AG09309 (cell line): ENCODE results near the gene DNAI4.
"Not testable (repeated sequence)": the region's sequence is repeated elsewhere in the genome, so short reads cannot be mapped to it uniquely, and the experiment has no call there.

Source experiments
- DNase-seq: peaks from one replicate; pipeline ENCODE4 v3.0.0-alpha.2; 2010; ENCODE audit warnings: low read depth
- H3K4me3 ChIP-seq: 2 replicates; pipeline ENCODE4 v1.5.1; 2011; ENCODE audit warnings: mild to moderate bottlenecking, low read depth, low read length, moderate library complexity; ENCODE audit not compliant: control insufficient read depth
- CTCF ChIP-seq: IDR thresholded peaks from 2 replicates; pipeline ENCODE4 v1.5.1; 2011; ENCODE audit warnings: mild to moderate bottlenecking, low read depth, low read length, inconsistent platforms; ENCODE audit not compliant: insufficient read depth, control insufficient read depth; ENCODE audit errors: missing control alignments

The DNAI4 gene

GRCh38 chr1:66924756-66925557 is at the start of gene DNAI4, which contains the start of gene MIER1:
TSS of gene DNAI4 (minus strand) at chr1:66924856. CDS start at chr1:66924831, 25 bp downstream.
TSS of gene MIER1 (plus strand) at chr1:66924990. CDS start at chr1:66925029, 39 bp downstream.
- H3K4me3 ChIP-seq, result peak within 1 kb of the TSS; percentile 68
- TF ChIP-seq CTCF, result peak; percentile 12
- peak; percentile 90 for DNase-seq

GRCh38 chr1:66968574-66968973 is 43.9 kb upstream of the DNAI4 start:
- no peak overlapping the region for H3K4me3 ChIP-seq
- no peak for DNase-seq
- TF ChIP-seq CTCF, result no peak

- DNase-seq, H3K4me3 ChIP-seq: not testable (repeated sequence)
Observed at GRCh38 chr1:66966188-66966873, 41.7 kb upstream of the DNAI4 start.

GRCh38 chr1:66957938-66958337 is 33.3 kb upstream of the DNAI4 start:
- no peak for TF ChIP-seq CTCF
- no peak for DNase-seq

GRCh38 chr1:66954208-66954607 is 29.6 kb upstream of the DNAI4 start:
- no peak for DNase-seq
- TF ChIP-seq CTCF, result no peak
- no peak overlapping the region for H3K4me3 ChIP-seq

More at GRCh38 chr1:66957938-66958337, 33.3 kb upstream of the DNAI4 start:
- no peak overlapping the region for H3K4me3 ChIP-seq

GRCh38 chr1:66951513-66951912 is 26.9 kb upstream of the DNAI4 start:
- no peak for TF ChIP-seq CTCF
- no peak overlapping the region for H3K4me3 ChIP-seq
- DNase-seq, result no peak

- no peak for DNase-seq
- H3K4me3 ChIP-seq, result no peak overlapping the region
- TF ChIP-seq CTCF, result no peak
Observed at GRCh38 chr1:66947267-66947666, 22.6 kb upstream of the DNAI4 start.
